Activated CD4-positive, alpha-beta T cell treated with anti-CD3 and anti-CD28 coated beads, Interleukin-2, amount 50 U/mL, for 24 hours (primary cell): Measurements from ENCODE around the gene POLK.
"Not testable (repeated sequence)": the region's sequence is repeated elsewhere in the genome, so short reads cannot be mapped to it uniquely, and the experiment has no call there.

ENCODE experiments used
- DNase-seq, 2 donors: peaks; one replicate each; pipeline ENCODE4 v3.0.0-alpha.2; 2020; ENCODE audit warnings: low read depth in 1 of 2, low spot score in 1 of 2

The POLK gene

GRCh38 chr5:75510417-75510835, 1.3 kb upstream of the POLK start:
- no peak for DNase-seq

DNA sequence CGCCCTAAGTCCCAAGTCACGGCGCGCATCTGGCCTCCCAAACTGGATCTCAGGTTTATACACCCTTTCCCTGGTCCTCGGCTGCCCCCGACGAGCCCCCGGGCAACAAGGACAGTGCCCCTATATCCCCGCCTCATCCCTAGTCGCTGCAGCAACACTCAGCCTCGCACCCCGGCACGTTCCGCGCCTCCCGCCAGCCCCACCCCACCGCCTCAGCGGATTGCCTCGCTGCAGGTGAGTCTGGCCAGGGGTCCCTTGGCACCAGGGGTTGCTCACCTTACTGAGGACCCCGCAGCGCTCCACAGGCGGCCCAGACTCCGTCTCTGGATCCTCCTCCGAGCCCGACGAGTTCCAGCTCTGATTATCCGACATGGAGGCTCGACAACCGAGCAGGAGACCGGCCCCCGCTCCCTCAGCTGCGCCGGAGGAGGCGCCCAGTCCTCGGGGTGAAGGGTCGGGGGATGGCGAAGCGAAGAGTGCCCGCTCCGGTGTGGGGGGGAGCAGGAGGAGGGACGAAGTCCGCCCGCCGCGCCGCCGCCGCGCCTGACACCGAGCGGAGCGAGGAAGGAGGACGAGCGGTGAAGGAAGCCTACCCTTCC, 756 bp upstream of the POLK start:
- peak in 1 of 2 donors; percentile 7 for DNase-seq

GRCh38 chr5:75512383-75513074, 838 bp downstream of the POLK start:
- no peak for DNase-seq

DNA sequence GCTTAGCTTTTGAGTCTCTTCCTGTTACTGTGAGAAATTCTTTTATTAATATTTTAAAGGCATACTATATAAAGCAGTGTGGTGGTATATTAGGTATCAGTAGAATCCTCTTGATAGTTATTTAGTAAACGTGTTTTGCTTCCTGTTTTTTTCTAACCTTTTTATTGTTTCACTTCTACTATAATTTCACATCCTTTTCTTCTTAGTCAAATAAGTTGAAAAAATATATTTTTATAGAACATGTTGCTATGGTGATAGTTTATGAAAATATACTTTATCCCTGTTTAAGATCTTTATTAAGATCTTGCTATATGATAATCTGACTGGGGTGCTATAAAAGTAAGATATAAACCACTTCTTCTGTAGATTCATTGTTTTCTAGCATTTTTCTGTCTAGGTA, 2.1 kb downstream of the POLK start:
- no peak for DNase-seq

GRCh38 chr5:75514323-75514722, 2.6 kb downstream of the POLK start:
- DNase-seq: no peak

- no peak for DNase-seq
Observed at GRCh38 chr5:75519761-75520160, 8.1 kb downstream of the POLK start.

- no peak for DNase-seq
Observed at GRCh38 chr5:75521195-75521594, 9.5 kb downstream of the POLK start.

- DNase-seq: peak in 1 of 2 donors; percentile 17
Observed at GRCh38 chr5:75522025-75522424, 10.3 kb downstream of the POLK start.

GRCh38 chr5:75522542-75522941, 10.9 kb downstream of the POLK start:
- DNase-seq: no peak

- no peak for DNase-seq
Observed at GRCh38 chr5:75523275-75523674, 11.6 kb downstream of the POLK start.

GRCh38 chr5:75524071-75524470, 12.4 kb downstream of the POLK start:
- DNase-seq: no peak

GRCh38 chr5:75524591-75524990, 12.9 kb downstream of the POLK start:
- no peak for DNase-seq

DNA sequence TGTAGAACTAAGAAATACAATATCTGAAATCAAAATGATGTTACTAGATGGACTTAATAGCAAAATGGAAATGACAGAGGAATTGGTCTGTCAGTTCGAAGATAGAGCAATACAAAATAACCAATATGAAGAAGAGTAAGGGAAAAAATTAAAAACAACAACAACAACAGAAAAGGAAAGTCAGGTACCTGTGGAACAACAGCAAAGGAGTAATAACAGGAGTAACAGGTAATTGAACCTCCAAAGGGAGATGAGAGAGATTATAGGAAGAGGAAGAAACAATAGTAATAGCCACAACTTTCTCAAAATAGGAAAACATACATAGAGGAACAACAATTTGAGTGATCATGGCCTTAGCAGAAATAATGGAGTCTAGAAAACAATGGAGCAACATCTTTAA, 13.7 kb downstream of the POLK start:
- DNase-seq: no peak

DNA sequence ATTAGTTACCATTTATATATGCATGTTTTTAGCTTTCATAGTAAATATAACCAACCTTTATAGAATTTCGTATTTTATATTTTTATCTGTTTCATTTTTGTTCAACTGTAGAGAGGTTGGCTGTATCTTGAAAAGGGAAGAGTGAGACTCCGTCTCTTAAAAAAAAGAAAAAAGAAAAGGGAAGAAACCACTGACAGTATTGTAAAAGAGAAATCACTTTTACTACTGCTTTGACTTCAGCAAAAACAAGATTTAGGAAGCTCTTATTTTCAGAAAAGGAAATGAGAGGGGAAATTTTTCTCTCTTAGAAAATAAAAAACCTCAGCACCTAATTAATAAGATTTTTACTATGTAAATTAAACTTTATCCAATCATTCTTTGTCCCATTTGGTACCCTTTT, 14.4 kb downstream of the POLK start:
- no peak for DNase-seq

DNA sequence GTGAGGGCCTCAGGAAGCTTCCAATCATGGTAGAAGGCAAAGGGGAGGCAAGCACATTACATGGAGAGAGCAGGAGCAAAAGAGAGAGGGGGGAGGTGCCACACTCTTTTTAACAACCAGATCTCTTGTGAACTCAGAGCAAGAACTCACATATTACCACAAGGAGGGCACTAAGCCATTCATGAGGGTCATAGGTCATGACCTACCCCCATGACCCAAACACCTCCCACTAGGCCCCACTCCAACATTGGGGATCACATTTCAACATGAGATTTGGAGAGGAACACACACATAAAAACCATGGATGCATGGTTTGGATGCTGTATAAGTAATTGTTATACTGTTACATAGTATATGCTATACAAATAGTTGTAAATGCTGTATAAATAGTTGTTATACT, 17.5 kb downstream of the POLK start:
- DNase-seq: no peak

DNA sequence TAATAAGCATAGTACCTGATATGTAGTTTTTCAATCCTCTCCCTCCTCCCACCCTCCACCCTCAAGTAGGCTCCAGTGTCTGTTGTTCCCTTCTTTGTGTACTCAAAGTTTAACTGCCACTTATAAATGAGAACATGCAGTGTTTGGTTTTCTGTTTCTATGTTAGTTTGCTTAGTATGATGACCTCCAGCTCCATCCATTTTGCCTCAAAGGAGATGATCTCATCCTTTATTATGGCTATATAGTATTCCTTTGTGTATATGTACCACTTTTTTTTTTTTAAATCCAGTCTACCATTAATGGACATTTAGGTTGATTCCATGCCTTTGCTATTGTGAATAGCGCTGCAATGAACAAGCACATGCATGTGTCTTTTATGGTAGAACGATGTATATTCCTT, 20.5 kb downstream of the POLK start:
- DNase-seq: no peak

DNA sequence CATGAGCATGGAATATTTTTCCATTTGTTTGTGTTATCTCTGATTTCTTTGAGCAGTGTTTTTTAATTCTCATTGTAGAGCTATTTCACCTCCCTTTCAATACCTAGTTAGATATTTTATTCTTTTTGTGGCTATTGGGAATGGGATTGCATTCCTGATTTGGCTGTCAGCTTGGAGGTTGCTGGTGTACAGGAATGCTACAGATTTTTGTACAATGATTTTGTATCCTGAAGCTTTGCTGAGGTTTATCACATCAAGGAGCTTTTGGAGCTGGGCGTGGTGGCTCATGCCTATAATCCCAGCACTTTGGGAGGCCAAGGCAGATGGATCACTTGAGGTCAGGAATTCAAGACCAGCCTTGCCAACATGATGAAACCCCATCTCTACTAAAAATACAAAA, 22.0 kb downstream of the POLK start:
- DNase-seq: not testable (repeated sequence)

- DNase-seq: no peak
Observed at GRCh38 chr5:75534734-75535133, 23.0 kb downstream of the POLK start.

DNA sequence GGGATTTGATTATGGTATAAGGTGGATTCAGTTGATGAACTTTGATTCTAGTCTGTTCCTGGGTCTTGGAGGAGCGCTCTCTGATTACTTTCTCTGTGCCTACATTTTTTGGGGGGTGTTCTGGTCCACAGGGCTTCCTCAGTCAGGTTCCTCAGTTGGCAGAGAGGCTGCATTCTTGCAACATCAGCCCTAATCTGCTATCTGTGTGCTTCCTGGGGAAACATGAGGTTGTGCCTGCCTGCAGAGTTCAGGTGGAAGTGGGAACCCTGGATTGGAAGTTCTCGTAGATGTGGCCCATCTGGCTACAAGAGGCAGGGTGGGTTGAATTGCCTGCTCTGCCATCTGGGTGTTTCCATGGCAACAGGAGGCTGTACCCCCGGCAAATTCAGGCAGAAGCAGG, 24.5 kb downstream of the POLK start:
- no peak for DNase-seq

GRCh38 chr5:75536694-75537360, 25.1 kb downstream of the POLK start:
- no peak for DNase-seq

- DNase-seq: no peak
Observed at GRCh38 chr5:75538211-75538610, 26.5 kb downstream of the POLK start.

DNA sequence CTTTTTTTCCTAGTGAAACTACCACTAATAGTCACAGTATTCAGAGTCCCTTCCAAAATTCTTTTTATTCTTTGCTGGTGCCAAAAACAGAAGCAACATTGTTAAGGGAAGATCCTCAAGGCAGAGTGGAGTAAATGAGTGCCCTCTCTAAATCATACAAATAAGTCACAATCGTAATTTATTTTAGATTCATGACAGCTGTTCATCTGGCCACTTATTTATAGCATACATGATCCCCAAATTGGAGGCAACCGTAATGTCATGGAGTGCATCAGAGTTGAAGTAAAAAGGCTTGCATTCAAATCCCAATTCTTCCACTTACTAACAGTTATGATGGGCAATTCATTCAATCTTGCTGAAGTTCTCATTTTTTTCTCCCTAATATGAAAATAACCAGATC, 33.4 kb downstream of the POLK start:
- no peak for DNase-seq

- DNase-seq: no peak
Observed at GRCh38 chr5:75546830-75547229, 35.1 kb downstream of the POLK start.
